Thyroid gland (tissue), 4 donors: ENCODE results near the gene LYPD6B. TPM values are rescaled to one million over a fixed set of nuclear protein-coding genes. Genes with fewer than 3 reads are reported as not detected.

Source experiments
- DNase-seq, 2 donors: peaks; one replicate each; pipeline ENCODE4 v3.0.0-alpha.2; 2019
- H3K27ac ChIP-seq, 3 donors: fragments of 200-600 bp; sonication (generic); 1 replicate in 2 of 3; 2 replicates in 1 of 3; pipeline ENCODE4 v1.5.1; 2016 to 2019; ENCODE audit warnings: mild to moderate bottlenecking in 1 of 3, moderate library complexity in 1 of 3
- H3K27me3 ChIP-seq: fragments of 200-600 bp; sonication (generic); one replicate; pipeline ENCODE4 v1.5.1; 2019
- H3K36me3 ChIP-seq, 2 donors: fragments of 200-600 bp; sonication (generic); one replicate each; pipeline ENCODE4 v1.5.1; 2016 to 2019
- H3K4me1 ChIP-seq, 2 donors: fragments of 200-600 bp; sonication (generic); one replicate each; pipeline ENCODE4 v1.5.1; 2017 to 2019
- H3K4me3 ChIP-seq, 3 donors: fragments of 200-600 bp; sonication (generic); replicated peaks in 1 of 3; 1 replicate in 2 of 3; 2 replicates in 1 of 3; pipeline ENCODE4 v1.5.1; 2016; ENCODE audit warnings: mild to moderate bottlenecking in 1 of 3
- H3K9me3 ChIP-seq: fragments of 200-600 bp; sonication (generic); one replicate; pipeline ENCODE4 v1.5.1; 2017
- POLR2A ChIP-seq, 2 donors: fragments of 450-650 bp; IDR thresholded peaks; one replicate each; pipeline ENCODE4 v1.6.1; 2017; ENCODE audit warnings: antibody characterized with exemption in 2 of 2, mild to moderate bottlenecking in 2 of 2, moderate library complexity in 1 of 2
- WGBS, 2 donors: methylation state at CpG; one replicate each; pipeline ENCODE4 v1.1.5; 2017; 5-methylcytosine and 5-hydroxymethylcytosine counted together
- intact Hi-C: fragments of 100-400 bp; cut with DNase I; formaldehyde crosslinking; loops from one replicate; pipeline ENCODE4 v1.15.1; 2023
- total RNA-seq, 4 donors: library from RNA; depleted of rRNA; stranded (reverse); fragments of >200 nt; gene quantifications; one replicate each; pipeline ENCODE4 v1.2.3, GENCODE V29; 2016
- TF ChIP-seq, protein P1 (sequence below), 6 experiments: fragments of 200-600 bp in 3 of 6; fragments of 450-650 bp in 3 of 6; sonication (generic) in 3 of 6; IDR thresholded peaks; one replicate each; pipeline ENCODE4 v1.5.1; 2016 to 2019; ENCODE audit warnings: antibody characterized with exemption in 6 of 6, mild to moderate bottlenecking in 2 of 6, inconsistent platforms in 1 of 6, moderate library complexity in 1 of 6

The LYPD6B gene
- total RNA-seq, 4 donors from 2014 or later = 0.40 TPM; not detected in 3

GRCh38 chr2:149037851-149038250, 648 bp upstream of the LYPD6B start:
- Histone ChIP-seq H3K4me1 (peaks cover 3 to 4% of the 10 kb centered on the region in 2 donors), H3K9me3 (no peaks in the 10 kb centered on the region), H3K4me3 (no peak overlapping the region), H3K27ac (no peak overlapping the region), H3K27me3 (no peaks in the 10 kb centered on the region), H3K36me3 (no peaks in the 10 kb centered on the region)
- WGBS, 2 donors = 41 to 47% methylated on average over 7 to 8 of the region's 8 CpGs
- intact Hi-C loops = no loop called here
- TF ChIP-seq, protein P1, sequence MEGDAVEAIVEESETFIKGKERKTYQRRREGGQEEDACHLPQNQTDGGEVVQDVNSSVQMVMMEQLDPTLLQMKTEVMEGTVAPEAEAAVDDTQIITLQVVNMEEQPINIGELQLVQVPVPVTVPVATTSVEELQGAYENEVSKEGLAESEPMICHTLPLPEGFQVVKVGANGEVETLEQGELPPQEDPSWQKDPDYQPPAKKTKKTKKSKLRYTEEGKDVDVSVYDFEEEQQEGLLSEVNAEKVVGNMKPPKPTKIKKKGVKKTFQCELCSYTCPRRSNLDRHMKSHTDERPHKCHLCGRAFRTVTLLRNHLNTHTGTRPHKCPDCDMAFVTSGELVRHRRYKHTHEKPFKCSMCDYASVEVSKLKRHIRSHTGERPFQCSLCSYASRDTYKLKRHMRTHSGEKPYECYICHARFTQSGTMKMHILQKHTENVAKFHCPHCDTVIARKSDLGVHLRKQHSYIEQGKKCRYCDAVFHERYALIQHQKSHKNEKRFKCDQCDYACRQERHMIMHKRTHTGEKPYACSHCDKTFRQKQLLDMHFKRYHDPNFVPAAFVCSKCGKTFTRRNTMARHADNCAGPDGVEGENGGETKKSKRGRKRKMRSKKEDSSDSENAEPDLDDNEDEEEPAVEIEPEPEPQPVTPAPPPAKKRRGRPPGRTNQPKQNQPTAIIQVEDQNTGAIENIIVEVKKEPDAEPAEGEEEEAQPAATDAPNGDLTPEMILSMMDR (IDR thresholded peaks at IDR 0.05) = no peak
- TF ChIP-seq POLR2A (IDR thresholded peaks at IDR 0.05) = no peak
- DNase-seq = peak in 1 of 2 donors; percentile 13

GRCh38 chr2:149039213-149039724, 770 bp downstream of the LYPD6B start:
- Histone ChIP-seq H3K4me1 (peaks cover 3 to 4% of the 10 kb centered on the region in 2 donors), H3K4me3 (peak overlapping the region in 1 of 3 donors; percentile 22), H3K36me3 (no peaks in the 10 kb centered on the region), H3K9me3 (no peaks in the 10 kb centered on the region), H3K27ac (no peak overlapping the region), H3K27me3 (no peaks in the 10 kb centered on the region)
- no peak for DNase-seq
- WGBS, 2 donors = 26% methylated on average over 2 to 11 of the region's 11 CpGs
- TF ChIP-seq POLR2A (IDR thresholded peaks at IDR 0.05) = no peak
- TF ChIP-seq, protein P1 (IDR thresholded peaks at IDR 0.05) = no peak
- intact Hi-C loops = no loop called here

GRCh38 chr2:149040451-149040850, 2.0 kb downstream of the LYPD6B start:
- no peaks in the 10 kb centered on the region for H3K9me3 ChIP-seq
- peaks cover 3 to 4% of the 10 kb centered on the region in 2 donors for H3K4me1 ChIP-seq
- 65 to 71% methylated on average over 7 of the region's 7 CpGs for WGBS, 2 donors
- H3K4me3 ChIP-seq = no peak overlapping the region
- no peak overlapping the region for H3K27ac ChIP-seq
- H3K27me3 ChIP-seq = no peaks in the 10 kb centered on the region
- no peak for DNase-seq
- TF ChIP-seq, protein P1 (IDR thresholded peaks at IDR 0.05) = peak in 1 of 6 experiments; percentile 24
- TF ChIP-seq POLR2A (IDR thresholded peaks at IDR 0.05) = no peak
- intact Hi-C loops = no loop called here
- H3K36me3 ChIP-seq = no peaks in the 10 kb centered on the region

GRCh38 chr2:149041482-149041881, 3.0 kb downstream of the LYPD6B start:
- intact Hi-C loops = no loop called here
- TF ChIP-seq, protein P1 (IDR thresholded peaks at IDR 0.05) = no peak
- no peak for TF ChIP-seq POLR2A (IDR thresholded peaks at IDR 0.05)

DNA sequence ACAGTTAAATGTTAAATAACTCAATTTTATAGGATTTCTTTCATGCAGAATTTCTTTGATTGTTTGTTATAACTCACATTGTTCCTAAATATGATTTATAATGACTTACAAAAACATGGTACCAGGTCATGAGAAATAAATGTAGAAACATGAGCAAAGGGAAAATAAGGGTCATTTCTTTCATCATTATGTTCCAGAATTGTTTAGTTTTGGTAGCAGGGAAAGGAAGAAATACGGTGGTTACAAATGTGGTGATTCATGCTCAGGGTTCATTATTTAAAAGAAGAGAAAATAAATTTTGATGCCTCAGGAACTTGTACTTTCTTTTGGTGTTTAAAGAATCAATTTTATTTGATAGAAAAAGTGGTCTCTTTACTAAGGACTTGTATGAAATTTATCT, 4.4 kb downstream of the LYPD6B start:
- H3K27ac ChIP-seq = no peak overlapping the region
- intact Hi-C loops = no loop called here
- WGBS, 2 donors = 67 to 85% methylated on average over 1 of the region's 1 CpG
- H3K36me3 ChIP-seq = no peaks in the 10 kb centered on the region
- no peaks in the 10 kb centered on the region for H3K27me3 ChIP-seq
- H3K4me3 ChIP-seq = no peak overlapping the region
- no peak for DNase-seq
- peaks cover 3 to 4% of the 10 kb centered on the region in 2 donors for H3K4me1 ChIP-seq
- TF ChIP-seq POLR2A (IDR thresholded peaks at IDR 0.05) = no peak
- TF ChIP-seq, protein P1 (IDR thresholded peaks at IDR 0.05) = no peak
- H3K9me3 ChIP-seq = no peaks in the 10 kb centered on the region

More at GRCh38 chr2:149041482-149041881, 3.0 kb downstream of the LYPD6B start:
- 100% methylated on average over 1 of the region's 1 CpG for WGBS, 2 donors
- Histone ChIP-seq H3K36me3 (no peaks in the 10 kb centered on the region), H3K4me3 (no peak overlapping the region), H3K9me3 (no peaks in the 10 kb centered on the region), H3K4me1 (peaks cover 3 to 4% of the 10 kb centered on the region in 2 donors), H3K27ac (no peak overlapping the region), H3K27me3 (no peaks in the 10 kb centered on the region)
- no peak for DNase-seq
